Stimulated activated CD8-positive, alpha-beta memory T cell treated with anti-CD3 and anti-CD28 coated beads, Interleukin-12 subunit alpha, Interleukin-12 subunit beta, amount 100 ng/mL, for 1 hour (primary cell): ENCODE results near the gene NRDE2.

Experiments used
- DNase-seq: peaks from one replicate; pipeline ENCODE4 v3.0.0-alpha.2; 2020; ENCODE audit warnings: low read depth

The NRDE2 gene

DNA sequence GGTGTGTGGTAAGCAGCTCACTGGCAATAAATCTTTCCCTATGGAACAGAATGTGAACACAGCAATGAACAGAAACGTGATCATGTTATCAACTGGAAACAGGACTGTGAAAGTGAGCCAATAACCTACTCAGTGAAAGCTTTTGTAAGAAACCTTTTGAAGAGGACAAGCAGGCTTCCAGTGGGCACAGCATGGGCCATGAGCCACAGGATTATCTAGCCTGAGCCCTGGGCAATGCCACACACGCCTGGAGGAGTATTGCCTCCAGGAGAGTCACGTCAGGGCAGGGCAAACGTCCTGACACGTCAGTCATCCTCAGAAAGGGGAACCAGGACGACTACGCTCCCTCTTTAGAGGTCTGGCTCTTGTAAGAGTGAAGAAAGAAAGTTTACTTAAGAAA is 32.3 kb downstream of the NRDE2 start:
- DNase-seq: no peak

- no peak for DNase-seq
Observed at GRCh38 chr14:90297876-90298629, 33.7 kb downstream of the NRDE2 start.

DNA sequence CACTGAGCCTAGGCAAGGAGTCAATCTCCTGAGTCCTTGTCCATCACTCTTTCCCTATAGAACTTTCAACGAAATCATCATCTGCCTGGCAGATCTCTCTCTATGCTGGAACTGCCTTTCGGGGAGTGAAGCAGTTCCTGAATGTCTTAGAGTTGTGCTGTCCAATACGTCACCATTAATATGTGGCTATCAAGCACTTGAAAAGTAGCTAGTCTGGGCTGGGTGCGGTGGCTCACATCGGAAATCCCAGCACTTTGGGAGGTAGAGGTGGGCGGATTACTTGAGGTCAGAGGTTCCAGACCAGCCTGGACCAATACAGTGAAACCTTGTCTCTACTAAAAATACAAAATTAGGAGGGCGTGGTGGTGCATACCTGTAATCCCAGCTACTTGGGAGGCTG is 35.1 kb downstream of the NRDE2 start:
- DNase-seq: no peak

GRCh38 chr14:90295870-90296516 is 35.7 kb downstream of the NRDE2 start:
- no peak for DNase-seq

GRCh38 chr14:90294872-90295271 is 36.9 kb downstream of the NRDE2 start:
- DNase-seq: no peak

DNA sequence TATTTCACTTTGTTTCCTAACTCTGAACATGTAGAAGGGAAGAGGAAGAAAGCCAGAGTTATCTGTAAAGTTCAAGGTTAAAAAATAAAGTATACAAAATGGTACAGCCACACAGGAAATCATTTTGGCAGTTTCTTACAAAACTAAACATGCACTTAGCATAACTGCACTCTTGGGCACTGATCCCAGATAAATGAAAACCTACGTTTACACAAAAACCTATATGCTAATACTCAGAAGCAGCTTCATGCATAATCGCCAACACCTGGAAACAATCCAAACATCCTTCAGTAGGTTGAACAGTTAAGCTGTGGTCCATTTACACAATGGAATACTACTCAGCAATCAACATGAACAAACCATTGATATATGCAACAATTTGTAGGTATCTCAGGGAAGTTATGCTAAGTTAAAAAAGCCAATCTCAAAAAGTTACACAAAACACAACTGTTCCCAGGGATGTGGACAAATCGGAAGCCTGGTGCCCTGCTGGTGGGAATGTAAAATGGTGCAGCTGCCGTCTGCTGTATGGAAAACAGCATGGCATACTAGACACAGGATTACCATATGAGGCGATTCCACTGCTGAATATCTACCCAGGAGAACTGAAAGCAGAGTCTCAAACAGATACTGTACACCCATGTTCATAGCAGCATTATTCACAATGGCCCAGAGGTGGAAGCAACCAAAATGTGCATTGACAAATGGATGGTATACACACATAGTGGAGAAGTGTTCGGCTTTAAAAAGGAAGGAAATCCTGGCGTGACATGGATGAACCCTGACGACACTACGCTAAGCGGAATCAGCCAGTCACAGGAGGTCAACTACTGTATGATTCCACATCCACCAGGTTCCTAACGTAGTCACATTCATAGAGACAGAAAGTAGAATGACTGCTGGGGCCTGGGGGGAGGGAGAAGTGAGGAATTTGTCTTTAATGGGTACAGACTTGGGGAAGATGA is 37.7 kb downstream of the NRDE2 start:
- DNase-seq: no peak

DNA sequence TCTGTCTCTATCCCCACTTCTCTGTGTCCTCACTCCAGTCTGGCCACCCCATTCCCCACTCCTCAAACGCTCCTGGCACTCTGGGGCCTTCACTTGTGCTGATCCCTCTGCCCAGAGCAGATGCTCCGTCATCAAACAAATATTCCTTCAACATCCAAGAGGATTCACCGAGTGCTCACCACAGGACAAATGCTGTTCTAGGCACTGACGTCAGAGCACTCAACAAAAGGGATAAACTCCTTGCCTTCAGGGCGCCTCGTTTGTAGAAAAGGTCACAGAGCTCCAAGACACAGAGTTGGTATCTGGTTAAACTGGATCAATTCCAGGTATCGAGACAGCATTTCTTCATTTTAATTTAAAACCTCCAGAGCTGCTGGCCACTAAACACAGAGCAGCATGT is 40.0 kb downstream of the NRDE2 start:
- DNase-seq: no peak

GRCh38 chr14:90290337-90291011 is 41.3 kb downstream of the NRDE2 start:
- no peak for DNase-seq

DNA sequence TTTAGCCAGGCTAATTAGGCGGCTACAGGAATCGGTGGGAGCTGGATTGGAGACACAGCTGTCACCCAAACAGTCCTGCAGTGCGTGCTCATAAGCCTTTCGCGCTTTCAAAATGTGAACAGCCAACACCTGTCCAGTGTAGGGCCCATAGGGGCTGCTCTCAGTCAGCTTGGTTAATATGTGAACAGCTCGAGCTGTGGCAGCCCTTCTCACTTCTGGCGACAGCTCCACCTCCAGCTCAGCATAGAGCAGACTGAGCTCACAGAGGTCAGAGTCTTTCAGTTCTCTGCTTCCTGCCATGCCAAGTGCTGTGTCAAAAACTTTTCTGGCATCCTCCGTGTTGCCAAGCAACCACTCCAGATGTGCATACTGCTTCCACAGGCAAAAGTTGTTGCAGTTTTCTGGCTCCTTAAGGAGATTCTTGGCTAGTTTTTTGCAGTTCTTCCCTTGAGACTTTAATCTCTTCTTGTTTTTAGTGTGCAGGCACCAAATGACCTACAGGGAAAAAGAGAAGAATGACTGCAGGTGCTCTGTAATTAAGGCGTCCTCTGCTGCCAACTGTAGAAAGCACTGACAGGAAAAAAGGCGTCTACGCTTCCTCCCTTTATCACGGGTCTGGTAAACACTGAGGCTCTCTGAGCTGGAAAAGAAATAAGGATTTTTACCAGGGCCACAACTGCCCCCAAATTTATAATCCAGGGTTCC is 42.9 kb downstream of the NRDE2 start:
- no peak for DNase-seq

GRCh38 chr14:90287791-90288190 is 44.0 kb downstream of the NRDE2 start:
- no peak for DNase-seq

DNA sequence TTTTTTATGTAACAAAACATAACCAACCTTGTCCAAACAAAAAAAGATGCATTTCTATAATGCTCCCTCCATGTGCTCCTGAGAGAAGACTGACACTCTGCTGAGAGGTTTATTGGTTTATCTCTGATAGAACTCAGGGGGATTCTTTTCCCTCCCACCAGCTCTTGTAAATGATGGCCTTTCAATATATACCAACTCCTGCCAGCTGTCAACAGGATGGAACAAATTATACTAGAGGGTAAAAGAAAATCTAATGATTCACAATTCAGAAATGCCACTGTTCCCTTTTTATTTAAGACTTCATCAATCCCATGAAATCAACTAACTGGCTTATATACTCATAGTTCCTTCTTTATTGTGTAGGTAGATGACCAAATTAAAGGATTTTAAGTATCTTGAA is 50.0 kb downstream of the NRDE2 start:
- no peak for DNase-seq

GRCh38 chr14:90281261-90281660 is 50.5 kb downstream of the NRDE2 start:
- DNase-seq: no peak

GRCh38 chr14:90280096-90280495 is 51.6 kb downstream of the NRDE2 start:
- DNase-seq: no peak

DNA sequence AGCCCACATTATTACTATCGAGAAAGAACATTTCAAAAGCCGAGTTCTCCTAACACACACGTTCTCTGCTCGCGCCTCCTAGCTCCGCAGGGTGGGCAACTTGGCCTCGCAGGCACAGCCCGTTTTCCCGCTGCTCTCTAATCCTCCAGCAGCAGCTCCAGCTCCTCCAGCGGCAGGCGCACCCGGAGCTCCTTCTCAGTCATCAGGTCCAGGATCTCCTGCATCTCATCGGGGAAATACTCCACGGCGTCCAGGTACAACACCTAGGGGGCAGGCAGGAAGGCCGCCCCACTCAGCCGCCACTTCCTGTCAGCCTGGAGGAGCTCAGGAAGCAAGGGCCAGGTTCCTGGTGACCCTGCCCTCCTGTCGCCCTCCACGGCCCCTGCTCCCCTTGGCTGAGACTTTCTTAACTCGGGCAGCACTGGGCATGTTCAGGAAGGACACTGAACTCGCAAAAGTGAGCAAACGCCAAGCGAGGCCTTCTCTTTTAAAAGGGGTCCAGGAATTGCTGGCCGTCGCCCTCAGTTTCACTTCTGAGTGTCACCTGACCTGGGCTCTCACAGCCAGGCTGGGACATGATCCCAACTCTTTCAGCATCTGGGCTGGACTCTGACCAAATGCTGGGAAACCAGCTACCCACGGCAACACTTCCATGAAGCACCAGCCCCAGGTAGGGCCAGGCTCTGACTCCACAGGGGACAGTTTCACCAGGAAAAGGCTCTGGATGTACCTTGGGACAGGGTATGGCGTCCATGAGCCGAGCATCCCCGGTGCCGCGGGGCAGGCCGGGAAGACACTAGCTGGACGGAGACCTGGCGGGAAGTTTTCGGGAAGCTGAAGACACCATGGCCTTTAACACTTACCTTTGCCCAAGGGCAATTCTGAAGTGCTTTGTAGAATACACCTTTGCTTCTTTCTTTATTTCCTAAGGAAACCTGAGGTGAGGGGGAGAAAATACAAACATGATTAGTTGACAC is 53.3 kb downstream of the NRDE2 start:
- DNase-seq: no peak

GRCh38 chr14:90277581-90278198 is 54.1 kb downstream of the NRDE2 start:
- DNase-seq: no peak

DNA sequence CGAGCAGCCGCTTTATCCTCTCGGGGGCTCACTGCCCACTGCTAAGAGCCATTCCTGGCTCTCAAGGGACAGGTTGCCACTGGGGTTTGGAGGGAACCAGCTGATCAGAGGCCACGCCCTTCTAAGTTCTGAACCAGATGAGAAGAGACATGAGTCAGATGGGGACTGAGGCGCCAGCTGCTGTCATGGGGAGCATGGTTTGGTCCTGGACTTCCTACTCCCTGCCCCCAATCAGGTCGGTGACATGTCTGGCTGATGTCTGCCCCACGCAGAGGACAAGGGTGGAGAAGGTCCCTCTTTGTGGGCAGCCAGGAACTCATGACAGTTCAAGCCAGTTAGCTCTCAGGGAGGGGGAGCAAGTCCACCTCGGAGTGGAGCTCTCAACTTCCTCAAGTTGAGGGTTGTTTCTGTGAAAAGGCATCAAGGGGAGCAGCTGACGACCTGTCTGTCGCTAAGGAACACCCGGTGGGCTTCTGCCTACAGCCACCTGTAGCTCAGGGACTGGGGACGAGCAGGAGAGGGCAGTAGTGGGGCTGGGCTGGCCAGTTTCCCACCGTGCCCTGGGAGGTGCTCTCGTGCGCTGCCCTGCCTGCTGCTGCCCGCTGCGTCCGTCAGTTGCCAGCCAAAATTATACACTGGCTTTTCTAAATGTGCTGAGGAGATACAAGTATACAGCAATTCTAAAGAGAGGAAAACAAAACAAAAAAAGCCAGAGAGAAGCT is 54.9 kb downstream of the NRDE2 start:
- no peak for DNase-seq

DNA sequence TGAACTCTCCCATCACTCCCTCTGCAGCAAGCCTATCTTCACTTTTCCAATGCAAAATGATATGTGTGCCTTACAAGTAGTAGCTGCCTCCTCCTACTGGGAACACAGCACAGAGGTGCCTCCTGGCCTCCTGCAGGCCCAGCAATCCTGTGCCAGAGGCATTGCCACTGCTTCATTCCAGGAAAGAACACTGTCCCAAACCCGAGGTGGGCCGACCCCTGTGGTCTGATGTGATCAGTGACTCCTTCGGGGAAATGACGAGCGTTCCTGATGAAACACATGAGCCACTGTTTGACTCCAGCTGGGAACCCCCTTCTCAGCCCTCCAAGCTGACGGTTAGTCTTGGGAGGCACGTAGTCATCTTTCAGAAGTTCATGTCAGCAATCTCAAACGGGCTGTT is 55.9 kb downstream of the NRDE2 start:
- no peak for DNase-seq

DNA sequence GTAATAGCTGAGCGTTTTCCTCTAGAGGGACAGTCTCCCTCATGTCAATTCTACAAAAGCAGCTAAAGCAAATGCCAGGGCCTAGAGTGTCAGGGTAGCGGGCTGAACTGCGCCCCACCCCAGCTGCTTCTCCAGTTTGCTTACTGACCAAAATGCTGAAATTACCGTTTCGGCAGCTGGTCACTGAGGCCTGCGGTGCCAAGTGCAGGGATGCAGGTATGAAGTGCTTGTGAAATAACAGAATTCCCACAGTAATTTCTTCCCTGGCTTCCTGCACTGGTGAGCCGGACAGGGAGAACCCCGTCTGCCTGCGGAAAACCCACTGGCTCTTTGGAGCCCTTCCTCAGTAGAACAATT is 56.3 kb downstream of the NRDE2 start:
- DNase-seq: no peak

- no peak for DNase-seq
Observed at GRCh38 chr14:90274808-90275457, 56.8 kb downstream of the NRDE2 start.
